ENCODE measurements around the gene RNF223. TPM values are rescaled to one million over a fixed set of nuclear protein-coding genes. Genes with fewer than 3 reads are reported as not detected.

The RNF223 gene
- total RNA-seq, 4 donors from 2014 or later, result not detected

GRCh38 chr1:1041873-1042272 lies 32.2 kb downstream of the RNF223 start:
- DNase-seq (ENCODE audit: low spot score in 2 of 2), result no peak
- Histone ChIP-seq H3K27me3 (peaks cover 0 to 16% of the 10 kb centered on the region in 2 donors), H3K4me3 (no peak overlapping the region), H3K36me3 (peaks cover 0 to 55% (median 0%) of the 10 kb centered on the region in 3 donors), H3K4me1 (peaks cover 0 to 26% (median 12%) of the 10 kb centered on the region in 4 donors), H3K27ac (no peak overlapping the region), H3K9me3 (no peaks in the 10 kb centered on the region)
- WGBS, 2 donors, result 91 to 94% methylated on average over 22 to 25 of the region's 25 CpGs
- TF ChIP-seq EP300 (IDR thresholded peaks at IDR 0.05), result no peak
- TF ChIP-seq POLR2A (IDR thresholded peaks at IDR 0.05), result no peak
- no peak for TF ChIP-seq CTCF (IDR thresholded peaks at IDR 0.05)

- H3K9me3 ChIP-seq, result no peaks in the 10 kb centered on the region
- TF ChIP-seq CTCF (IDR thresholded peaks at IDR 0.05) (no peak), EP300 (IDR thresholded peaks at IDR 0.05) (no peak), POLR2A (IDR thresholded peaks at IDR 0.05) (no peak)
- peaks cover 0 to 26% (median 12%) of the 10 kb centered on the region in 4 donors for H3K4me1 ChIP-seq
- H3K36me3 ChIP-seq, result peaks cover 0 to 55% (median 0%) of the 10 kb centered on the region in 3 donors
- no peak for DNase-seq (ENCODE audit: low spot score in 2 of 2)
- WGBS, 2 donors, result 63 to 75% methylated on average over 34 to 44 of the region's 60 CpGs
- H3K27me3 ChIP-seq, result peaks cover 0 to 16% of the 10 kb centered on the region in 2 donors
- H3K27ac ChIP-seq, result no peak overlapping the region
- peak overlapping the region in 1 of 4 donors; percentile 57 for H3K4me3 ChIP-seq
Observed at GRCh38 chr1:1041092-1041523, 33.0 kb downstream of the RNF223 start.

GRCh38 chr1:1040004-1040991 lies 33.8 kb downstream of the RNF223 start:
- peaks cover 0 to 26% (median 12%) of the 10 kb centered on the region in 4 donors for H3K4me1 ChIP-seq
- peak; percentile 57 to 59 for DNase-seq (ENCODE audit: low spot score in 2 of 2)
- WGBS, 2 donors, result 11 to 13% methylated on average over 34 to 71 of the region's 99 CpGs
- peak overlapping the region in 1 of 4 donors; percentile 38 for H3K27ac ChIP-seq
- TF ChIP-seq CTCF (IDR thresholded peaks at IDR 0.05) (peak in 2 of 5 experiments; percentile 8 to 34), POLR2A (IDR thresholded peaks at IDR 0.05) (no peak), EP300 (IDR thresholded peaks at IDR 0.05) (no peak)
- peaks cover 0 to 55% (median 0%) of the 10 kb centered on the region in 3 donors for H3K36me3 ChIP-seq
- H3K4me3 ChIP-seq, result peak overlapping the region; percentile 27 to 57 (median 42)
- peaks cover 0 to 16% of the 10 kb centered on the region in 2 donors for H3K27me3 ChIP-seq
- no peaks in the 10 kb centered on the region for H3K9me3 ChIP-seq

- Histone ChIP-seq H3K9me3 (no peaks in the 10 kb centered on the region), H3K27me3 (peaks cover 0 to 22% of the 10 kb centered on the region in 2 donors), H3K36me3 (peaks cover 0 to 48% (median 0%) of the 10 kb centered on the region in 3 donors), H3K4me1 (peaks cover 0 to 31% (median 14%) of the 10 kb centered on the region in 4 donors), H3K27ac (no peak overlapping the region), H3K4me3 (no peak overlapping the region)
- DNase-seq (ENCODE audit: low spot score in 2 of 2), result no peak
- 51 to 53% methylated on average over 17 of the region's 17 CpGs for WGBS, 2 donors
- TF ChIP-seq CTCF (IDR thresholded peaks at IDR 0.05) (no peak), POLR2A (IDR thresholded peaks at IDR 0.05) (no peak), EP300 (IDR thresholded peaks at IDR 0.05) (no peak)
Observed at GRCh38 chr1:1039145-1039910, 34.8 kb downstream of the RNF223 start.

Data from tibial nerve (tissue), 4 donors.